LoVo (cell line): ENCODE measurements around the gene CCDC8.
A peak's percentile ranks its signal among the peaks of the same experiment; 100 is the strongest.
"Not testable (repeated sequence)": the region's sequence is repeated elsewhere in the genome, so short reads cannot be mapped to it uniquely, and the experiment has no call there.

Source experiments
- DNase-seq: peaks from one replicate; pipeline ENCODE4 v3.0.0-alpha.2; 2016; ENCODE audit warnings: low spot score

Gene CCDC8

DNA sequence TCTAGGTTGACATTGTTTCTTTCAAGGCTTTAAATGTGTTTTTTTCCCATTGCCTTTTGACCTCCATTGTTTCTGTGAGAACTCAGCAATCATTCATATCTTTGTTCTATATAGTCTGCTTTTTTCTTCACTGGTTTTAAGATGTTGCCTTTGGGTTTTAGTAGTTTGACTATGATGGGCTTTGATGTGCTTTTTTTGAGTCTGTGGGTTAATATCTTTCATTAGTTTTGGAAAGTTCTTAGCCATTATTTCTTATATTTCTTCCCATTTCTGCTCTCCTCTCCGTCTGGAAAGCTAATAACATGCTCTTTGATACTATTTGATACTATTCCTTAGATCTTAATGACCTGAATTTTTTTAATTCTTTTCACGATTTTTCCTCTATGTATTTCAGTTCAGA, 32.7 kb downstream of the CCDC8 start:
- DNase-seq, result no peak

DNA sequence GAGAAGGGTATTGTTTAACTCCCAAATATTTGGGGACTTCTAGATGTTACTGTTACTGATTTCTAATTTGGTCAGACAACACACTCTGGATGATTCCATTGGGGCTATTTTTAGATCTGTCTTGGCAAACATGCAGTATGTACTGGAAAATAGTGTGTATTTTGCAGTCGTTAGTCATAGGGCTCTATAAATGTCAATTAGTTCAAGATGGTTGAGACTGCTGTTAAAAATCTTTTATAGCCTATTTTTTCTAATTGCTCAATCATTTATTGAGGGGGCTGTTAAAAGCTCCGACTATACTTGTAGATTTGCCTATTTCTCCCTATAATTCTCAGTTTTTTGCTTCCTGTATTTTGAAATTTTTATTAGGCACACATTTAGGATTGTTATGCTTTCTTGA, 35.1 kb downstream of the CCDC8 start:
- DNase-seq, result no peak

GRCh38 chr19:46376241-46377153, 36.9 kb downstream of the CCDC8 start:
- DNase-seq, result no peak

- DNase-seq, result not testable (repeated sequence)
Measured at GRCh38 chr19:46375476-46376067, 37.8 kb downstream of the CCDC8 start.

DNA sequence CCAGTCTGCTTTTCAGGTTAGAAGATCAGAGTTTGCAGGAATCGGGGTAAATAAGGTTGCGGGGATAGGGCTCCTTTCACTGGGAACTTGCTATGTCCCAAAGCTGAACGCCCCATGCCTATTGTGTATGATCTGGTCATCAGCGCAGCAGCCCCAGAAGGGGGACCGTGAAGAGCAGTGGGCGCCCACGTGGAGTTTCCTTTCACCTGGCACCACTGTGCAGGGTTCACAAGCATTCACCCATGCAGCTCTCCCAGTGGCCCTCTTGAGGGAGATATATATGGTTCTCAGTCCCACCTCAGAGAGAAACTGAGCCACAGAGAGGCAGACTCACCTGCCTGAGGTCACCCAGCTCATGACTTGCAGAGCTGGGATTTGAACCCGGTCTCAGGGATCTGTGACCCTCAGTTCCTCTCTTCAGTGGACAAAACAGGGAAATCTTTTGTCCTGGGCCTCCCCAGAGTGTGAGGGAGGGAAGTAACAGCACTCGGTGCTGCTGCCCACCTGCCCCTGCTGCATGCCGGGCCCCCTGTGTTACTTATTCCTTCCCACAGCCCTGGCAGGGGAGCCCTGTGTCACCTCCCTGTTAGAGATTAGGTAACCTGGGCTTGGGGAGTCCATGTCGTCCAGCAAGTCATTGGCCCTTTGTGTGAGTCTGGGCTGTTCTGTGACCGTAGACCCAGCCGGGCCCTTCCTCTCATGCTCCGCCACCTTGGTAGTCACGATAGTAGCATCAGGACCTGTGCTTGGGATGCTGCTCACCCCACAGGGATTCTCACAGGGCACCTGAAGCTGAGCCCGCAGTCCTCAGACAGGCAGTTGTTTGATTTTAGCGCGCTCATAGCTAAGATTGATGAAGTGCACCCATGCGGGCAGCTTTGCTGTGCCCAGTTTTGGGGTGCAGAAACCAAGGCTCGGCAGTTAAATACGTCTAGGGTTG, 38.6 kb downstream of the CCDC8 start:
- DNase-seq, result no peak

DNA sequence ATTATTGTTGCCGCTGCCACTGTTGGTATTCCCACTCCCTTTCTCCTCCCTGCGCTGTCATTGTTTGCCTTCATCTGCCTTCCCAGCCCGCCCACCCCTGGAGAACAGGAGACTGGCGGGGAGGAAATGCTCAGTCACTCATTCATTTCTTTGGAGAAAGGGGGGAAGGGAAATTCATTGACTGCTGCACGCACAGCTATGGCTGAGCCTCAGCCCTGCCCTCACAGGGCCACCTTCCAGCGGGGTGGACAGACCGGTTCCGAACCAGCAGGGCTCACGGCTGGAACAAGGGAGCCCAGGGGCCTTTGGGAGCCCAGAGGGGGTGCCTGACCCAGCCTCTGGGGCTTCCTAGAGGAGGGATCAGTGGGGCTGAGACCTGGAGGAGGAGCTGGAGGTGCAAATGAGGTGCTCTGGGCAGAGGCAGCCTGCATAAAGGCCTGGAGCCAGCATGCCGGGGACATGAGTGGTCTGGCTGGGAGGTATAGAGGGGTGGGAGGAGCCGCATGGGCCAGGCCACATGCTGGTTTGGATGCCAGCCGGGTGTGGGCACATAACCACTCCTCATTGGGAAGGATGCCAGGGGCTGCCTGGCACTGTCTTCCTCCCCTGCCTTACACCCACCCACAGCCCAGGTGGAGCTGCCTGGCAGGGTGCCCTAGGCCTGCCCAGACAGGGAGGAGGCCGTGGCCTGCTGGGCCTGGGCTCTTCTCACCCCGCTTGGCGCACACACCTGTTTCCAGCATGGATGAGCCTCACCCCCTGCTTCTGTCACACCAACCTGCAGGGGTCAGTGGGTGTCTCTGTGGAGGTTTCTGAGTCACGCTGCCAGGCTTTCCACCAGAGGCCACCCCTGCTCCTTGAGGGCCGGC, 39.6 kb downstream of the CCDC8 start:
- peak; percentile 69 for DNase-seq

GRCh38 chr19:46372901-46373490, 40.4 kb downstream of the CCDC8 start:
- no peak for DNase-seq

GRCh38 chr19:46371371-46371901, 41.9 kb downstream of the CCDC8 start:
- DNase-seq, result no peak

- DNase-seq, result no peak
Measured at GRCh38 chr19:46369817-46370216, 43.5 kb downstream of the CCDC8 start.

DNA sequence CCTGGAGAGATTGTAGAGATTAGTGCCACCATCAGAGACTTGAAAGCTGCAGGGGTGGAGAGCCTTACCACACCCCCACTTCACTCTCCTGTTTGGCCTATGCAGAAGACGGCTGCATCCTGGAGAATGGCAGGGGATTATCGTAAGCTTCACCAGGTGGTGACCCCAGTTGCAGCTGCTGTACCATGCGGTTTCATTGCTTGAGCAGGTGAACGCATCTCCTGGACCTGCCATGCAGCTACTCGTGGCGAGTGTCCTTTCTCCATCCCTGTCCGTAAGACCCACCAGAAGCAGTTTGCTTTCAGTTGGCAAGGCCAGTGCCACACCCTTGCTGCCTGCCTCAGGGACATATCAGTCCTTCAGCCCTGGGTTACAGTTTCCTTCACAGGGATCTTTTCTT, 45.2 kb downstream of the CCDC8 start:
- DNase-seq, result no peak

DNA sequence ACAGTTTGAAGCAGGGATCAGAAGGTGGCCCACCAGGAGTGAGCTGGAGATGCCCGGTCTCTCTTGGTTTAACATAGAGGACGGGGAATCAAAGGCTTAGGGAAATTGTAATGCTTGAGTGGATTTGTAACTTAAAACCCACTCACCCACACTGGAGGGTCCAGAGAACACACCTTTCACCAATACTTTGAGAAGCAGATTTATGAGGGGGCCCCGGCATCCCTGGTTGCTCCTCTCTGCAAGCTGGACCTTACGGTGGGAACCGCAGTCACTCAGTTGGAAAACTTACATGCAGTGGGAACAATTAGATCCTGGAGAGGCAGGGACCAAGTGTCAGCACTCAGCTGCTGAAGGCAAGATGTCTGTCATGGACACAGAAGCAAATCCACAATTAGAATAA, 45.9 kb downstream of the CCDC8 start:
- no peak for DNase-seq

GRCh38 chr19:46366620-46367292, 46.6 kb downstream of the CCDC8 start:
- no peak for DNase-seq

DNA sequence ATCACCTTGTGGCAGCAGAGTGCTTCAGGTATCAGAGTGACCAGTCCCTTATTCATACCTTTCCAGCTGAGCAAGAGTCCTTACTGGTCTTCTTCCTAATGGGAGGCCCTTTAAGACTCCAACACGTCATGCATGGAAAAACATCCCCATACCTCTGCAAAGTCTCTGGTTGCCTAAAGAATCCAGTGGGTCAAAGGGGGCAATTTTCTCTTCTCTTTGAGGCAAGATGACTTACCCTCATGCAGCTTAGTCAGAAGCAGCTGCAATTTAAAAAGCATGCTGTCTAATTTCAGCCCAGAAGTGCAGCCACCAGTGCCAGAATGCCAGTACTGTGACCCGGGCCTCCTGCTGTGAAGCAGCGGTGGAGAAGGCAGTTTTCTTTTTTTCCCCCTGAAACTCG, 47.8 kb downstream of the CCDC8 start:
- no peak for DNase-seq

GRCh38 chr19:46364359-46364758, 49.0 kb downstream of the CCDC8 start:
- DNase-seq, result no peak

- no peak for DNase-seq
Measured at GRCh38 chr19:46361915-46362314, 51.4 kb downstream of the CCDC8 start.
